IMR-90 (cell line): ENCODE data around the gene CDH16. TPM values are rescaled to one million over a fixed set of nuclear protein-coding genes. Genes with fewer than 3 reads are reported as not detected.

Experiments used
- ATAC-seq: fragments of 200-7000 bp; cut with Tn5 transposase; 2 replicates; pipeline ENCODE4 v1.9.1; 2020; ENCODE audit warnings: low read depth, mild to moderate bottlenecking, moderate library complexity
- BruUV-seq: library from RNA; stranded (reverse); fragments of 400-500 nt; replicated peaks from 2 replicates; lab custom pipeline; 2021; lab: Mats Ljungman, UMichigan
- CTCF ChIA-PET: fragments of 300-600 bp; formaldehyde crosslinking; extraction: SDS; loops from one replicate; lab custom pipeline; 2021; ENCODE audit warnings: antibody characterized with exemption; lab: Yijun Ruan, JAX
- POLR2A ChIA-PET: fragments of 300-600 bp; sonication (Branson Sonifier 250); formaldehyde crosslinking; loops from one replicate; lab custom pipeline; 2022; ENCODE audit warnings: antibody characterized with exemption; ENCODE audit not compliant: unreplicated experiment; lab: Charles Lee
- DNase-seq: peaks from one replicate; pipeline ENCODE4 v3.0.0; 2013
- H2AFZ ChIP-seq: replicated peaks from 2 replicates; pipeline ENCODE3; 2013; ENCODE audit warnings: low read length, mild to moderate bottlenecking; ENCODE audit not compliant: poor library complexity
- H2AK5ac ChIP-seq: 2 replicates; pipeline ENCODE4 v1.6.1; 2013; ENCODE audit warnings: low read depth, low read length, inconsistent platforms
- H2AK9ac ChIP-seq: replicated peaks from 2 replicates; pipeline ENCODE3; 2013; ENCODE audit warnings: mild to moderate bottlenecking, low read depth, low read length, moderate library complexity; ENCODE audit not compliant: poor library complexity
- H2BK120ac ChIP-seq: 2 replicates; pipeline ENCODE4 v1.6.1; 2013; ENCODE audit warnings: low read depth, low read length, inconsistent platforms
- H2BK15ac ChIP-seq: 3 replicates; pipeline ENCODE4 v1.6.1; 2013; ENCODE audit warnings: low read depth, low read length, inconsistent platforms
- H2BK20ac ChIP-seq: 2 replicates; pipeline ENCODE4 v1.6.1; 2013; ENCODE audit warnings: low read depth, mild to moderate bottlenecking, inconsistent platforms, low read length, moderate library complexity
- H2BK5ac ChIP-seq: 2 replicates; pipeline ENCODE4 v1.6.1; 2013; ENCODE audit warnings: mild to moderate bottlenecking, low read depth, low read length, inconsistent platforms; ENCODE audit not compliant: poor library complexity, severe bottlenecking
- H3K14ac ChIP-seq: replicated peaks from 2 replicates; pipeline ENCODE4 v1.6.1; 2013; ENCODE audit warnings: low read depth, low read length, inconsistent platforms
- H3K18ac ChIP-seq: 2 replicates; pipeline ENCODE4 v1.6.1; 2013; ENCODE audit warnings: low read depth, low read length, control low read depth
- H3K23ac ChIP-seq: 2 replicates; pipeline ENCODE4 v1.6.1; 2013; ENCODE audit warnings: low read depth, low read length, inconsistent platforms
- H3K27ac ChIP-seq: 2 replicates; pipeline ENCODE4 v1.5.1; 2013; ENCODE audit warnings: mild to moderate bottlenecking, control low read depth, low read length; ENCODE audit not compliant: insufficient read depth
- H3K27me3 ChIP-seq: 2 replicates; pipeline ENCODE4 v1.6.1; 2013; ENCODE audit warnings: low read length; ENCODE audit not compliant: control insufficient read depth, insufficient read depth
- H3K36me3 ChIP-seq: 2 replicates; pipeline ENCODE4 v1.6.1; 2013; ENCODE audit warnings: low read length, mixed read lengths; ENCODE audit not compliant: control insufficient read depth, insufficient read depth
- H3K4ac ChIP-seq: 2 replicates; pipeline ENCODE4 v1.6.1; 2013; ENCODE audit warnings: low read depth, low read length, inconsistent platforms
- H3K4me1 ChIP-seq: 2 replicates; pipeline ENCODE4 v1.6.1; 2013; ENCODE audit warnings: low read length, mixed read lengths; ENCODE audit not compliant: control insufficient read depth, insufficient read depth
- H3K4me2 ChIP-seq: 2 replicates; pipeline ENCODE4 v1.6.1; 2013; ENCODE audit warnings: low read depth, mild to moderate bottlenecking, control low read depth, low read length, moderate library complexity
- H3K4me3 ChIP-seq: 2 replicates; pipeline ENCODE4 v1.5.1; 2013; ENCODE audit warnings: low read depth, mild to moderate bottlenecking, control low read depth, low read length, moderate library complexity; ENCODE audit not compliant: insufficient read depth
- H3K56ac ChIP-seq: 2 replicates; pipeline ENCODE4 v1.6.1; 2013; ENCODE audit warnings: low read length, inconsistent platforms; ENCODE audit not compliant: insufficient read depth; ENCODE audit errors: extremely low read depth
- H3K79me1 ChIP-seq, 2 experiments: 2 replicates each; pipeline ENCODE4 v1.6.1; 2013; ENCODE audit warnings: low read length in 2 of 2, inconsistent platforms in 1 of 2, low read depth in 1 of 2
- H3K9ac ChIP-seq: 2 replicates; pipeline ENCODE4 v1.6.1; 2013; ENCODE audit warnings: low read depth, low read length, control low read depth
- H3K9me1 ChIP-seq: 2 replicates; pipeline ENCODE4 v1.6.1; 2013; ENCODE audit warnings: low read length, inconsistent platforms; ENCODE audit not compliant: insufficient read depth
- H3K9me3 ChIP-seq: 2 replicates; pipeline ENCODE4 v1.6.1; 2013; ENCODE audit warnings: low read length; ENCODE audit not compliant: control insufficient read depth, insufficient read depth
- H4K20me1 ChIP-seq: 2 replicates; pipeline ENCODE4 v1.6.1; 2013; ENCODE audit warnings: low read length, inconsistent platforms; ENCODE audit not compliant: insufficient read depth
- H4K5ac ChIP-seq: 2 replicates; pipeline ENCODE4 v1.6.1; 2013; ENCODE audit warnings: mild to moderate bottlenecking, low read depth, low read length, control low read depth
- H4K8ac ChIP-seq, 2 experiments: 2 replicates each; pipeline ENCODE4 v1.6.1; 2013; ENCODE audit warnings: low read depth in 2 of 2, low read length in 2 of 2, control low read depth in 1 of 2, inconsistent platforms in 1 of 2
- H4K91ac ChIP-seq: 2 replicates; pipeline ENCODE4 v1.6.1; 2013; ENCODE audit warnings: low read depth, low read length, inconsistent platforms; ENCODE audit not compliant: insufficient read depth
- MAZ ChIP-seq: IDR thresholded peaks from 2 replicates; pipeline ENCODE4 v1.6.1; 2012; ENCODE audit warnings: low read depth, mild to moderate bottlenecking, low read length, improper control_type of control experiment, moderate library complexity, borderline replicate concordance
- MXI1 ChIP-seq: IDR thresholded peaks from 2 replicates; pipeline ENCODE4 v1.6.1; 2012; ENCODE audit warnings: low read depth, mild to moderate bottlenecking, low read length, moderate library complexity, borderline replicate concordance
- NFE2L2 ChIP-seq: fragments of 150-350 bp; IDR thresholded peaks from 2 replicates; pipeline ENCODE4 v1.6.1; 2016; ENCODE audit warnings: low read depth, mild to moderate bottlenecking, low read length
- POLR2A ChIP-seq: IDR thresholded peaks from 2 replicates; pipeline ENCODE4 v1.6.1; 2012; ENCODE audit warnings: mild to moderate bottlenecking, low read depth, low read length
- RAD21 ChIP-seq: IDR thresholded peaks from 2 replicates; pipeline ENCODE4 v1.6.1; 2012; ENCODE audit warnings: low read length, improper control_type of control experiment
- WGBS, 2 experiments: methylation state at CpG; one replicate each; pipeline versions ENCODE4 v1.1.5 to v1.1.7; 2013; ENCODE audit warnings: missing lambda C conversion rate in 2 of 2; ENCODE audit not compliant: insufficient read length in 1 of 2; ENCODE audit errors: extremely low coverage in 2 of 2; 5-methylcytosine and 5-hydroxymethylcytosine counted together
- dilution Hi-C: fragments of 300-500 bp; cut with HindIII; formaldehyde crosslinking; loops from one replicate; pipeline ENCODE4 v1.14.3; 2018; ENCODE audit warnings: low sequenced_read_pairs; ENCODE audit not compliant: unreplicated experiment
- in situ Hi-C: fragments of 300-500 bp; cut with MboI; formaldehyde crosslinking; loops from 3 replicates; pipeline ENCODE4 v1.14.3; 2019; ENCODE audit warnings: low sequenced_read_pairs, inconsistent platforms, mixed read lengths
- intact Hi-C: fragments of 100-400 bp; cut with micrococcal nuclease; formaldehyde crosslinking; loops from 2 replicates; pipeline ENCODE4 v1.10.0; 2022
- polyA plus RNA-seq, 3 experiments: library from polyadenylated mRNA; depleted of rRNA; stranded (reverse); fragments of >200 nt; gene quantifications; 2 replicates each; pipeline ENCODE4 v1.2.3, GENCODE V29; 2012; ENCODE audit warnings: low replicate concordance in 1 of 3
- total RNA-seq: library from RNA; depleted of rRNA; stranded (reverse); fragments of >200 nt; gene quantifications from 2 replicates; pipeline ENCODE4 v1.2.3, GENCODE V29; 2012

The CDH16 gene
- total and polyA plus RNA-seq, 2 of the 4 experiments (the other 2 are of a cell fraction): not detected

DNA sequence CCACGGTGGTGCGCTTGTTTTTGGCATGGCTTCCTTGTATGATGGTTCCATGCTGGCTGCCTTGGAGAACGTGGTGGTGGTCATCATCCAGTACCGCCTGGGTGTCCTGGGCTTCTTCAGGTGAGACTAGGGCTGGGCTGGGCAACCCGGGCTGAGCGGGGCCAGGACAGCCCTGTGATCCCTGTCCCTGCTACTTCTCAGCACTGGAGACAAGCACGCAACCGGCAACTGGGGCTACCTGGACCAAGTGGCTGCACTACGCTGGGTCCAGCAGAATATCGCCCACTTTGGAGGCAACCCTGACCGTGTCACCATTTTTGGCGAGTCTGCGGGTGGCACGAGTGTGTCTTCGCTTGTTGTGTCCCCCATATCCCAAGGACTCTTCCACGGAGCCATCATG lies 21.6 kb upstream of the CDH16 start:
- peaks cover 30% of the 10 kb centered on the region for H4K20me1 ChIP-seq
- peaks cover 64% of the 10 kb centered on the region for H3K36me3 ChIP-seq
- ATAC-seq (no peak), DNase-seq (no peak)
- no peak overlapping the region for H3K9ac ChIP-seq
- no peak overlapping the region for H2BK5ac ChIP-seq
- no peak overlapping the region for H3K56ac ChIP-seq
- H3K18ac ChIP-seq: no peak overlapping the region
- H3K9me3 ChIP-seq: no peaks in the 10 kb centered on the region
- BruUV-seq: no TSS peak
- peaks cover 4% of the 10 kb centered on the region; the same call in 1 of the 2 replicates for H3K4me1 ChIP-seq
- H4K8ac ChIP-seq: no peak overlapping the region
- H2BK20ac ChIP-seq: no peak overlapping the region
- in situ Hi-C loops (no loop called here), intact Hi-C loops (no loop called here), dilution Hi-C loops (no loop called here)
- H3K27ac ChIP-seq: no peak overlapping the region
- H4K91ac ChIP-seq: no peak overlapping the region
- H4K5ac ChIP-seq: no peak overlapping the region
- no peak for TF ChIP-seq MXI1
- TF ChIP-seq POLR2A: no peak
- no peak for TF ChIP-seq MAZ
- no peak for TF ChIP-seq RAD21
- TF ChIP-seq NFE2L2: no peak
- H3K79me1 ChIP-seq: peaks cover 12 to 59% of the 10 kb centered on the region in 2 experiments
- POLR2A ChIA-PET: no interaction called here
- no peak overlapping the region for H3K14ac ChIP-seq
- no peak overlapping the region for H3K4me2 ChIP-seq
- WGBS, 2 experiments: 100% methylated on average over 4 of the region's 16 CpGs; no CpG with 5 or more reads in 1 of the 2 experiments
- no peak overlapping the region for H2BK15ac ChIP-seq
- CTCF ChIA-PET: no interaction called here
- H3K4ac ChIP-seq: no peak overlapping the region
- no peak overlapping the region for H2AK5ac ChIP-seq
- H3K4me3 ChIP-seq: no peak overlapping the region
- H3K27me3 ChIP-seq: no peaks in the 10 kb centered on the region
- H2BK120ac ChIP-seq: no peak overlapping the region
- H2AK9ac ChIP-seq: no peak overlapping the region
- H2AFZ ChIP-seq: no peak overlapping the region
- H3K23ac ChIP-seq: no peak overlapping the region
- H3K9me1 ChIP-seq: peaks cover 15% of the 10 kb centered on the region
